Sigmoid colon (tissue), 4 donors: ENCODE results near the gene DNAH6.

ENCODE experiments used
- EP300 ChIP-seq, 4 donors: sonication (generic); formaldehyde crosslinking; IDR thresholded peaks; one replicate each; pipeline ENCODE4 v1.6.1; 2017; ENCODE audit warnings: antibody characterized with exemption in 4 of 4
- POLR2A ChIP-seq, 2 donors: fragments of 450-650 bp; IDR thresholded peaks; one replicate each; pipeline ENCODE4 v1.6.1; 2016; ENCODE audit warnings: antibody characterized with exemption in 2 of 2, mild to moderate bottlenecking in 2 of 2, moderate library complexity in 2 of 2
- POLR2AphosphoS5 ChIP-seq, 4 donors: sonication (generic); formaldehyde crosslinking; IDR thresholded peaks; one replicate each; pipeline ENCODE4 v1.6.1; 2017; ENCODE audit warnings: antibody characterized with exemption in 4 of 4
- TF ChIP-seq, protein P1 (sequence below), 4 experiments: fragments of 450-650 bp in 3 of 4; fragments of 200-600 bp in 1 of 4; IDR thresholded peaks; one replicate each; pipeline ENCODE4 v1.5.1; 2016 to 2019; ENCODE audit warnings: antibody characterized with exemption in 4 of 4, mild to moderate bottlenecking in 3 of 4, moderate library complexity in 2 of 4

GRCh38 chr2:84855731-84856130 lies 339.4 kb downstream of the DNAH6 start:
- TF ChIP-seq, protein P1, sequence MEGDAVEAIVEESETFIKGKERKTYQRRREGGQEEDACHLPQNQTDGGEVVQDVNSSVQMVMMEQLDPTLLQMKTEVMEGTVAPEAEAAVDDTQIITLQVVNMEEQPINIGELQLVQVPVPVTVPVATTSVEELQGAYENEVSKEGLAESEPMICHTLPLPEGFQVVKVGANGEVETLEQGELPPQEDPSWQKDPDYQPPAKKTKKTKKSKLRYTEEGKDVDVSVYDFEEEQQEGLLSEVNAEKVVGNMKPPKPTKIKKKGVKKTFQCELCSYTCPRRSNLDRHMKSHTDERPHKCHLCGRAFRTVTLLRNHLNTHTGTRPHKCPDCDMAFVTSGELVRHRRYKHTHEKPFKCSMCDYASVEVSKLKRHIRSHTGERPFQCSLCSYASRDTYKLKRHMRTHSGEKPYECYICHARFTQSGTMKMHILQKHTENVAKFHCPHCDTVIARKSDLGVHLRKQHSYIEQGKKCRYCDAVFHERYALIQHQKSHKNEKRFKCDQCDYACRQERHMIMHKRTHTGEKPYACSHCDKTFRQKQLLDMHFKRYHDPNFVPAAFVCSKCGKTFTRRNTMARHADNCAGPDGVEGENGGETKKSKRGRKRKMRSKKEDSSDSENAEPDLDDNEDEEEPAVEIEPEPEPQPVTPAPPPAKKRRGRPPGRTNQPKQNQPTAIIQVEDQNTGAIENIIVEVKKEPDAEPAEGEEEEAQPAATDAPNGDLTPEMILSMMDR (IDR thresholded peaks at IDR 0.05), result no peak
- TF ChIP-seq POLR2A (IDR thresholded peaks at IDR 0.05) (no peak), EP300 (IDR thresholded peaks at IDR 0.05) (no peak), POLR2AphosphoS5 (IDR thresholded peaks at IDR 0.05) (no peak)
